ENCODE measurements around the gene LTBP1.

Gene LTBP1

DNA sequence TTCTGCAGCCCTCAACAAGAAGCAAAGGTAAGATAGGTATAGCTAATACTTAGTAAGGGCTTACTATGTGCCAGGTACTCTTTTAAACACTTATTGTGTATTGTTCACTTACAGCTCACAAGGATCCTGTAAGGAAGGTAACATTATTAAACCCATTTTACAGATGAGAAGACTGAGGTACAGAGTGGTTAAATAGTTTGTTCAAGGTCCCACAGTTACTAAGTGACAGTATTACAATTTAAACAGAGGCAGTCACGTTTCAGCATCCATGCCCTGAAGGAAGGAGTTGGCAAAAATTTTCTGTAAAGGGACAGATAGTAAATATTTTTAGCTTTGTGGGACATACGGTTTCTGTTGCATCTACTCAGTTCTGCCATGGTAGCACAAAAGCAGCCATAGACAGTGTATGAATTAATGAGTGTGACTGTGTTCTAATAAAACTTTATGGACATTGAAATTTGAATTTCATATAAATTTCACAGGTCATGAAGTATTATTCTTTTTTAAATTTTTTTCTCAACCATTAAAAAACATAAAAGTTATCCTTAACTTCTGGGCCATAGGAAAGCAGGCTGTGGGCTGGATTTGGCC is 75.7 kb downstream of the LTBP1 start:
- no peak for DNase-seq
- Histone ChIP-seq H3K4me3 (no peak overlapping the region), H3K27me3 (no peaks in the 10 kb centered on the region), H3K9me3 (peaks cover 0 to 4% (median 0%) of the 10 kb centered on the region in 3 donors), H3K27ac (peak overlapping the region in 1 of 2 donors; percentile 67), H3K36me3 (no peaks in the 10 kb centered on the region), H3K4me1 (peaks cover 0 to 43% (median 6%) of the 10 kb centered on the region in 4 donors)
- TF ChIP-seq, protein P1, sequence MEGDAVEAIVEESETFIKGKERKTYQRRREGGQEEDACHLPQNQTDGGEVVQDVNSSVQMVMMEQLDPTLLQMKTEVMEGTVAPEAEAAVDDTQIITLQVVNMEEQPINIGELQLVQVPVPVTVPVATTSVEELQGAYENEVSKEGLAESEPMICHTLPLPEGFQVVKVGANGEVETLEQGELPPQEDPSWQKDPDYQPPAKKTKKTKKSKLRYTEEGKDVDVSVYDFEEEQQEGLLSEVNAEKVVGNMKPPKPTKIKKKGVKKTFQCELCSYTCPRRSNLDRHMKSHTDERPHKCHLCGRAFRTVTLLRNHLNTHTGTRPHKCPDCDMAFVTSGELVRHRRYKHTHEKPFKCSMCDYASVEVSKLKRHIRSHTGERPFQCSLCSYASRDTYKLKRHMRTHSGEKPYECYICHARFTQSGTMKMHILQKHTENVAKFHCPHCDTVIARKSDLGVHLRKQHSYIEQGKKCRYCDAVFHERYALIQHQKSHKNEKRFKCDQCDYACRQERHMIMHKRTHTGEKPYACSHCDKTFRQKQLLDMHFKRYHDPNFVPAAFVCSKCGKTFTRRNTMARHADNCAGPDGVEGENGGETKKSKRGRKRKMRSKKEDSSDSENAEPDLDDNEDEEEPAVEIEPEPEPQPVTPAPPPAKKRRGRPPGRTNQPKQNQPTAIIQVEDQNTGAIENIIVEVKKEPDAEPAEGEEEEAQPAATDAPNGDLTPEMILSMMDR (IDR thresholded peaks at IDR 0.05), result no peak
- intact Hi-C loops (cut with DNase I; ENCODE audit: low total_unique reads), result loop anchor here (5.0 kb wide), 1 partner anchor 75 kb away; the partner anchor contains the start of gene LTBP1

GRCh38 chr2:33022989-33023727 is 76.4 kb downstream of the LTBP1 start:
- H3K36me3 ChIP-seq, result no peaks in the 10 kb centered on the region
- intact Hi-C loops (cut with DNase I; ENCODE audit: low total_unique reads), result loop anchor here (5.0 kb wide), 1 partner anchor 76 kb away; the partner anchor contains the start of gene LTBP1
- TF ChIP-seq, protein P1 (IDR thresholded peaks at IDR 0.05), result no peak
- H3K27me3 ChIP-seq, result no peaks in the 10 kb centered on the region
- H3K4me1 ChIP-seq, result peaks cover 0 to 43% (median 6%) of the 10 kb centered on the region in 4 donors
- H3K9me3 ChIP-seq, result peaks cover 0 to 4% (median 0%) of the 10 kb centered on the region in 3 donors
- peak overlapping the region in 1 of 2 donors; percentile 67 for H3K27ac ChIP-seq
- H3K4me3 ChIP-seq, result no peak overlapping the region
- no peak for DNase-seq

GRCh38 chr2:33023728-33024500 is 77.2 kb downstream of the LTBP1 start:
- Histone ChIP-seq H3K4me3 (no peak overlapping the region), H3K27ac (peak overlapping the region in 1 of 2 donors; percentile 67), H3K36me3 (no peaks in the 10 kb centered on the region), H3K9me3 (peaks cover 0 to 4% (median 0%) of the 10 kb centered on the region in 3 donors), H3K4me1 (peaks cover 0 to 44% (median 6%) of the 10 kb centered on the region in 4 donors), H3K27me3 (no peaks in the 10 kb centered on the region)
- intact Hi-C loops (cut with DNase I; ENCODE audit: low total_unique reads), result loop anchor here (5.0 kb wide), 1 partner anchor 77 kb away; the partner anchor contains the start of gene LTBP1
- DNase-seq, result no peak
- TF ChIP-seq, protein P1 (IDR thresholded peaks at IDR 0.05), result no peak

GRCh38 chr2:33024758-33025157 is 78.0 kb downstream of the LTBP1 start:
- no peak overlapping the region for H3K27ac ChIP-seq
- H3K27me3 ChIP-seq, result no peaks in the 10 kb centered on the region
- TF ChIP-seq, protein P1 (IDR thresholded peaks at IDR 0.05), result no peak
- H3K4me1 ChIP-seq, result peaks cover 0 to 53% (median 9%) of the 10 kb centered on the region in 4 donors
- no peak overlapping the region for H3K4me3 ChIP-seq
- H3K36me3 ChIP-seq, result no peaks in the 10 kb centered on the region
- H3K9me3 ChIP-seq, result peaks cover 0 to 4% (median 0%) of the 10 kb centered on the region in 3 donors
- DNase-seq, result no peak
- intact Hi-C loops (cut with DNase I; ENCODE audit: low total_unique reads), result loop anchor here (5.0 kb wide), 1 partner anchor 77 kb away; the partner anchor contains the start of gene LTBP1

DNA sequence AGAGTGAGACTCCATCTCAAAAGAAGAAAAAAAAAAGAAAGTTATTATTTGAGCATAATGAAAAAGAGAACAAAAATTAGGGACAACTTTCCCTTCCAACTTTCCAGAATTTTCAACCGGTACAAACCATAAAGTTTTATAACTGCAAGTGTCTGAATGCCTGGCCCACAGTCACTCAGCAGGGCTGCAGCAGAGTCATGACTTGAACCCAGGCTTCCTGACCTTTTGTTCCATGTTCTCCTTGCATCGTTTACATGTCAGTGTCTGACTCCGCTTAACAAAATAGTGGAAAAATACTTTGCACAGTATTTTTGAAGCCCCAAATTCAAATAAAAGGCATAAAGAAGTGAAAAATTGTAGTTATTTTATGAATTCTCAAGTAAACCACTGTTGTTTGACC is 82.7 kb downstream of the LTBP1 start:
- H3K27ac ChIP-seq, result peak overlapping the region in 1 of 2 donors; percentile 73

More for the DNA sequence above, 82.7 kb downstream of the LTBP1 start:
- intact Hi-C loops (cut with DNase I; ENCODE audit: low total_unique reads), result no loop called here
- DNase-seq, result peak in 1 of 2 donors; percentile 76
- TF ChIP-seq, protein P1 (IDR thresholded peaks at IDR 0.05), result no peak
- Histone ChIP-seq H3K27me3 (no peaks in the 10 kb centered on the region), H3K36me3 (no peaks in the 10 kb centered on the region), H3K4me1 (peaks cover 0 to 37% (median 6%) of the 10 kb centered on the region in 4 donors), H3K4me3 (no peak overlapping the region), H3K9me3 (peaks cover 0 to 4% (median 0%) of the 10 kb centered on the region in 3 donors)
